ENCODE results near the gene TBXAS1.
"Not testable (repeated sequence)": the region's sequence is repeated elsewhere in the genome, so short reads cannot be mapped to it uniquely, and the experiment has no call there.

Gene TBXAS1

DNA sequence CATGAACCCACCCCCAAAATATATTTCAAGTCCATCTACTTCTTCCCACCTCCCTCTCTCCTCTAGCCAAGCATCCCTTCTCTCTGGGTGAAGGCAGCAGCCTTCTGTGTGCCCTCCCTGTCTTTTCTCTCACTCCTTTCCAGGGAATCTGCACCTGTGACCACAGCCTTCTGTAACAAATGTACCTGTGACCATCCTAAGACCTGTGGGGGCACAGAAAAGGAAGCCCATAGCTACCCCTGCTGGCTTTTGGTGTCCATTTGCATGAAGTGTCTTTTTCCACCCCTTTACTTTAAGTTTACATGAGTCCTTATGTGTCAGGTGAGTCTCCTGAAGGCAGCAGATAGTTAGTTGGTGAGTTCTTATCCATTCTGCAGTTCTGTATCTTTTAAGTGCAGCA lies 2.0 kb upstream of the TBXAS1 start:
- no peak for DNase-seq

DNA sequence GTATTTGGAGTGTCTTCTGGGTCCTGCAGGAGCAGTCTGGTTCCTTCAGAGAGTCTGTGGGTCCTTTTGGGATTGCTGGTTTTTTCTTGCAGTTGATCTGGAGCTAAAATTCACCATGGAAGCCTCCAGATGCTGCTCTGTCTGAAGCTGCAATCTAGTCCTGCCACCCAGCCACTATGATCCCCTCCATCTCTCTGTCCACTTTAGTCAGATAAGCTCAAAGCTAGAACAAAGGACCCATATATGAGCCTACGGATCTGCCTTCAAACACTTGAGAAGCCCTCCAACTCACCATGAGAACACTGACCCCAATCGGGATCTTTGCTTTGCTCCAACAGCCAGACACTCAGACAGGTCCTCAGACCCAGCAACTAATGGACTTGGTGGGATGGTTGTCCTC lies 618 bp upstream of the TBXAS1 start:
- no peak for DNase-seq

DNA sequence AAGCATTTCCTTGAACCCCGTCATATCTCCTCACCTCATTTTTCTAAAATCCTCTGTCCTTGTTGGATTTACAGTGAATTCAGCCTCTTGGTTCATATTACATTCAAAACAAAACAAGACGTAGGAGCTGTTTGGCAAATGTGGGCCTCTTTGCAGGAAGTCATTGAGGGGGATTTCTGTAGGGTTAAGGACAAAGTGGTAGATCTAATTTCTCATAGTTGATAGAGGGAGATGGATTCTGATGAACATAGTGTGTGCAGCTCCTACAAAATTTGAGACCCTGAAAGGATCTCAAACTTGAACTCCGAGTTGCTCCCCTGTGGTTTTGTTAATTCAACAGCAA lies 682 bp downstream of the TBXAS1 start:
- no peak for DNase-seq

DNA sequence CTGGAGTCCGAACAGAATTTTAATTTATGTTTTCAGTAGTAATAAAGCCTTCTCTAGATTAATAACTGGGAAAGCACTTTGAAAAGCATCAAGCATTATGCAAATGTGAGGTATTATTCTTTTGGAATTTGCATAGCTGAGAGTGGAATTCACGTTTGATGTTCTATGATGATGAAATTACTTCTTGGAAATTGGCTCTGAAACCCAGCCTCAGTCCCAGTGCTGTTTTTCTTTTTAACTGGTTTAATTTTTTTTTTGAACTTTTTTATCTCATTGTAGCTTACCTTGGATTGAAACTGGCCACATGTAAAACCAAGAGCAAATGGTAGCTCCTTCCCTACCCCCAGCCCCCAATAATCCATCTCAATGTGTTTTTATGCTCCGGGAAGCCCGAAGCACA lies 1.2 kb downstream of the TBXAS1 start:
- DNase-seq: no peak

DNA sequence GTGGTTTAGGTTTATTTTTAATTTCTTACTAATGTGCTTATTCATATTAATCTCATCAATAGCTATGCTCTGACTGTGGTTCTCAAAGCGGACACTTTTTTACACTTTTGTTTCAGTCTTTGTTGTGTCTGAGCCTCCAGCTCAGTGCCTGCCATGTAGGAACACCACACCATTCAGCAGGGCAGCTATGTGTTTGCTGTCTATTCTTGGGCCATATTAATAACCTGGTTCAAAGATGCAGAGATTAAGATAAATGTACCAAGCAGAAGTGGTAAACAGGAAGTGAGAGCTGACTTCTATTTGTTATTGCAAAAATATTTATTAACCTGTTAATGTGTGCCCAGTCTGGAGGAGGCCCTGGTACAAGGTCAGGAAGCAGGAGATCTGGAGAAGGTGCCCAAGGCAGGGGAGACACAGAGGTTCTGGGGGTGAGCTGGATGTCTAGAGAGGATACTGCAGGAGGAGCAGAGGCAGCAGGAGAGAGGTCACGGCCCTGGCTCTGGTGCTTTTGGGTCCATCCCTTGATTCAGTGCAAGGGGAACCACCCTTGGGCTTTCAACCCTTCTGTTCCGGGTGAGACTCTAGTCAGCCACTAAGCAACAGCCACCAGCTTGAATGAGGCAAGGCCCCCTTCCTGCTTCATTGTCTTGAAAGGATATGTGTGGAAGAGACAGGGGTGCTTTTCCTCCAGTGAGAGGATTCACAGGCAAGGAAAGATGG lies 1.9 kb downstream of the TBXAS1 start:
- no peak for DNase-seq

DNA sequence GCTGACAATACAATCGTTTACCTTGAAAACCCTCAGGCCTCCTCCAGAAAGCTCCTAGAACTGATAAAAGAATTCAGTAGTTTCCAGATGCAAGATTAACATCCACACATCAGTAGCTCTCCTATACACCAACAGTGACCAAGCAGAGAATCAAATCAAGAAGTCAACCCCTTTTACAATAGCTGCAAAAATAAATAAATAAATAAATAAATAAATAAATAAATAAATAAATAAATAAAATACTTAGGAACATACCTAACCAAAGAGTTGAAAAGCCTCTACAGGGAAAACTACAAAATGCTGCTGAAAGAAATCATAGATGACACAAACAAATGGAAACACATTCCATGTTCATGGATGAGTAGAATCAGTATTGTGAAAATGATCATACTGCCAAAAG lies 6.8 kb downstream of the TBXAS1 start:
- not testable (repeated sequence) for DNase-seq

DNA sequence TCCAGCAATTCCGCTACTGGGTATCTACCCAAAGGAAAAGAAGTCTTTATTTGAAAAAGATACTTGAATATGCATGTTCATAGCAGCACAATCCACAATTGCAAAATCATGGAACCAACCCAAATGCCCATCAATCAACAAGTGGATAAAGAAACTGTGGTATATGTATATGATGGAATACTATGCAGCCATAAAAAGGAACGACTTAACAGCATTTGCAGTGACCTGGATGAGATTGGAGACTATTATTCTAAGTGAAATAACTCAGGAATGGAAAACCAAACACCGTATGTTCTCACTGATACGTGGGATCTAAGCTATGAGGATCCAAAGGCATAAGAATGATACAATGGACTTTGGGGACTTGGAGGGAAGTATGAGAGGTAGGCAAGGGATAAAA lies 8.2 kb downstream of the TBXAS1 start:
- not testable (repeated sequence) for DNase-seq

DNA sequence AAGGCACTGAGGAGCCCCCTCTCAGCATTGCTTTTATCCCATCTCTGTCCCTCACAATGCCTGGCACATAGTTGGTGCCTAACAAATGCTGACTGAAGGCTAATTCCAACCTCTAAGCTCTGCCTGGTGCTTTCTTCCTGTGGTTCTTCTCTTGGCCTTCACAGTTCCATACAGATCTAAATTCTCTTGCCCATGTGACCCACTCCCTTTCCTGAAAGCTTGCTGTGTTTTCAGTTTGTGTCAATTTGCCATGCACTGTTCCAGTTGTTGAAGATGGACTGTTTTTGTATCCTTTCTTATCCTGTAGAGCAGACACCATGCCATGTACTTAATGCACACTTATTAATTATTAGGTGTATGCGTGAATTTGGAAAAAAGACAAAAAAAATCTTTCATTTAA lies 9.2 kb downstream of the TBXAS1 start:
- no peak for DNase-seq

DNA sequence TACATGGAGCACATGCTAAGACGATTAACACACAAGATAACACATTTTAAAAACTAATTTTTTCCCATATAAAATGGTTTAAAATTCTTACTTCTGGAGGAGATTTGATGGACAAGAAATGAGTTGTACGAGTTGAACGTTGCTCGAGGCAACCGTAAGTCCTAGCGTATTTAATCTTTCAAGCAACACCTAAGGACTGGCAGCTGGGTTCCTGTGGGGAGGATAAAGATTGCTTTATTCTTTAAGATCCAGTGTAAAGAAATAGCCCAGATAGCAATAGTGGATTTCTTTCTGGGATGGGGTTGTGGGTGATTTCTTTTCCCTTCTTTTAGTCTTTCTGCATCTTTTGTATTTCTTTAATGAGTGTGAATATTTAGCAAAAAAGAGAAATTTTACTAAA lies 9.8 kb downstream of the TBXAS1 start:
- DNase-seq: no peak

DNA sequence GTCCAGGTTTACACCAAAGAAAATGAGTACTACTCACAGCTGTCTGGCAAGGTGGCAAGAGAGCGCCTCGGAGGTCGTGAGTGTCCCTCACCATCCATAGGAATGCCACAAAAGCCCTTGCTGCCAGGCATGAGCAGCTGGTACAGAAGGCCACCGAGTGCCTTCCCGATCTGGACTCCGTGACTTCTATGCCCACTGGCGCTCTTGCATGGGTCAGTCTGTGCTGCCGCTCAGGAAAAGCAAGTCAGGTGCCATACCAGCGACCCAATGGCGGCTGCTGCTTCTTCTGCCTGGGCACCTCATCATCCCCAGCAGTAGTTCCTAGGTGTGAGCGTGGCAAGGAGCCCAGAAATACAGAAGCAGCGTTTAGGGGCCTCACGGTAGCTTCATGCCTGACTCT lies 11.7 kb downstream of the TBXAS1 start:
- no peak for DNase-seq

DNA sequence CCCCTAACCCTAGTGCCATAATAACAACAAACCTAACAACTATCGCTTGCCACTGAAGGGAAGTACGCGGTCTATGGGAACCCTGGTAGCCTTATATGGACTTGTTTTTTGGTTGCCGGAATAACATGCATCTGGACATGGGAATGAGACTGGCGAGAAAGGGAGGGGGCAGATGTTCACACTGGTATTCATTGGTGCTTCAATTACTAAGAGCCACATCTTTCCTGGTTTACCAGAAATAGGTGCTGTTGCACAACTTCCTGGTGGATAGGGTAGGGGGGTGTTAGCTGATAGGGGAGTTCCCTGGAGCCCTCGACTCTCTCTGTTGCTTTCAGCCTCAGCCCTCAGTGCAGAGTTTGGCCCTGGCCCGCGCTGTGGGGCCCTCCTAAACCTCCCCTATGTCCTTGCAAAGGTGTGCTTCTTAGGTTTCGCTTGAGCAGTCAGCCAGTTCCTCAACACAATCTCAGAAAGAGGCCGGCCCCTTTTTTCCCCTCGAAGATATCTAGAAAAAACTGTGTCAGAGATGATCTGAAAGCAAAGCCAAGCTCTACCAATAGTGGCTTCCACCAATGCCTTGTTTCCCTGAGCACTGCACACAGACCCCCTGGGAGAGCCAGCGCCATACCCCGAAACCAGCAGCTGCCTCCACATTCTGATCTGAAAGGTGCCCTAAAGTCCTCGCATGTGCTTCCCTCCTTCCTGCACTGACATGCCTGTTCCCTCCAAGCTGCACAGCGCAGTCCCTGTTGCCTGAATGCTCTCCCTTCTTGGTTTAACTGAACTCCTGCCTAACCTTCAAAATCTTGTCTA lies 13.5 kb downstream of the TBXAS1 start:
- no peak for DNase-seq

DNA sequence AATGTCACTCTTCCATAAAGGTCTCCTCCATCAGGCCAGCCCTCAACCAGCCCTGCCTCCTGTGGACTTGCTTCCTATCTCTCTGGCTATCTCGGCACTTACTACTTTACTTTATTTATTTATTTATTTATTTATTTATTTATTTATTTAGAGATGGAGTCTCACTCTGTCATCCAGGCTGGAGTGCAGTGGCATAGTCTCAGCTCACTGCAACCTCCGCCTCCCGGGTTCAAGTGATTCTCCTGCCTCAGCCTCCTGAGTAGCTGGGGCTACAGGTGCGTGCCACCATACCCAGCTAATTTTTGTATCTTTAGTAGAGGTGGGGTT lies 14.1 kb downstream of the TBXAS1 start:
- DNase-seq: not testable (repeated sequence)

DNA sequence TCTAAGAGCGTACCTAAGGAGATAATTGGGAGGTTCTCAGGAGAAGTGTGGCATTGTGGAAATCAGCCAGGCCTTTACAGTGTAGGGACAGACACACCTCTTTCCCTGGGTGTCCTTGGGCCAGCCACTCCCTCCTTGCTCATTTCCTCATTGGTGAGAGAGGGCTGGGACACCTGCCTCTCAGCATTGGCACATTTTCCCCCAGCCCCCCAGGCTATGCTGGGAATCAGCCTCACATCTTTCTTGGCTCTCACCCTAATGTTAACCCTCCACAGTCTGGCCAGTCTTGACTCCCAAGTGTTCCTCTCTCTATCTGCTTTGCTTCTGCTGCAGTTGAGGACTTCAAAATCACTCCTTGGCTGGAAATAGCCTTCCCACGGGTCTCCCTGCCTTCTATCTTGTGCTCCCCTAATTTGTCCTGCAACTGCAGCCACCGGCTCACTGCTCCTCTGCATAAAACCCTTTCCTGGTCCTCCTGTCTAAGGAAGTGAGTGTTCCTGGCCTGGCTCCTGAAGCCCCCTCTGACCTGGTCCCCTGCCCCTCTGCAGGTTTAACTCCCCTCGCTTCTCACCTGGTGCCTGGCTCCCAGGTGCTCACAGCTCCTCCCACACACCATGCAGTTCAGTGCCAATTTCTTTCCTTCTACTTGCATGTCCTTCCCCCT lies 15.8 kb downstream of the TBXAS1 start:
- no peak for DNase-seq

DNA sequence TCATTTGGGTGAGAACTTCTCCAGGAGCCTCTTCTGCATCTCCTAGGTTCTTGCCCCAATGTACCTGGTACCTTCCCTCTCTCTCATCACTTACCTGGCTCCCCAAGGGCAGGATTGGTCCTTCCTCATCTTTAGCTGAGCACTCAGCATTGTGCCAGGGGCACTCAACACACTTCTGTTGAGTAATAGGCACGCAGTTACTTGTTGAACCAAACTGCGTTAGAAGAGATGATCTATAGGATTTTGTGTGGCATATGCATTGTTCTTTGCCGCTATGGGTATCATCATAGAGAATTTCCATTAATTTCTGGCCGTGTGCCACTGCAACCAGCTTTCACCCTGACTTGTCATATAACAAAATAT lies 16.4 kb downstream of the TBXAS1 start:
- DNase-seq: no peak

DNA sequence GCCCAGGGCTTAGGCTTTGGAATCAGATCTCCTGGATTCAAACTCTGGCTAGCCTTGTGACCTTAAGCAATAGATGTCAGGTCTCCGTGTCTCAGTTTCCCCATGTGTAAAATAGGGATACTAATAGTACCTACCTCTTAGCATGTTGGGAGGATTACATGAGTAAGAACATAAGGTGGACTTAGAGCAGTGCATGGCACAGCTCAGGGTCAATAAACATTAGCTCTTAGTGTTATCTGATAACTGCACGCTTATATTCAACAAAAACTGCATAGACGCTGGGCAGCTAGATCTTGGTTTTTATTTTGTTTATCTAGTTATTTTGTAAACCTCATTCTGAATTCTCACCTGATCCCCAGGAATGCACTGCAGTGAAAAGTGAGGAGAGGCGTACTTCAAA lies 17.2 kb downstream of the TBXAS1 start:
- DNase-seq: no peak

DNA sequence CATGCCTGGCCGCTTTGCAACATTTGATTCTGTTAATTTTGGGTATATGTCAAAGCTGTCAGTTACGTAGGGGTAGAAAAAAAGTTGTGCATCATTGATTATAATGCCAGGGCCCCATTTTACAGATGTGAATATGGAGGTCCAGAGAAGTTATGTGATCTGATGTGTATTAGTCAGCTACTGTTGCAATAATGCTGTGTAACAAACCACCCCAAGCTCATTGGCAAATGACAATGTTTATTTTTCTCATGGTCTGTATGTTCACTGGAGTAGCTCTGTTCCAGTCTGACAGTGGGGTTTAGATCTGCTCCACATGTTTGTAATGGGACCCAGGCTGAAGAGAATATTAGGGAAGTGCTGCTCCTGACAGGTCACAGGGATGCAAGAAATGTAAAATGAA lies 19.2 kb downstream of the TBXAS1 start:
- no peak for DNase-seq

DNA sequence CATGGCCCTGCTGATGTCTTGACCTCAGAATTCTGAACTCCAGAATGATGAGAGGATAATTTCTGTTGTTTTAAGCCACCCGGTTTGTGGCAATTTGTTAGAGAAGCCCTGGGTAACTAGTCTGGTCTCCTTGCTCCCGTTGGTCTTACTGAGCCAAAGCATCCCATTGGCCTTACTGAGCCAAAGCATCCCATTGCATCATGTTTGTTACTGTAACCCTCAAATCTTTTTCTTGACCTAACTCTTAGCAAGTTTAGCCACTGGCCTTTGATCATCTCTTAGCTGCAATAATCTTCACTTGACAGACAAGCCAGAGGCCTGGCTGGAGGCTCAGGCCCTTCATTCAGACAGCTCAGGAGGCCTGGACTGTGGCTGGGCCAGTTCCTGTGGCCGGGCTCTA lies 21.8 kb downstream of the TBXAS1 start:
- DNase-seq: no peak

DNA sequence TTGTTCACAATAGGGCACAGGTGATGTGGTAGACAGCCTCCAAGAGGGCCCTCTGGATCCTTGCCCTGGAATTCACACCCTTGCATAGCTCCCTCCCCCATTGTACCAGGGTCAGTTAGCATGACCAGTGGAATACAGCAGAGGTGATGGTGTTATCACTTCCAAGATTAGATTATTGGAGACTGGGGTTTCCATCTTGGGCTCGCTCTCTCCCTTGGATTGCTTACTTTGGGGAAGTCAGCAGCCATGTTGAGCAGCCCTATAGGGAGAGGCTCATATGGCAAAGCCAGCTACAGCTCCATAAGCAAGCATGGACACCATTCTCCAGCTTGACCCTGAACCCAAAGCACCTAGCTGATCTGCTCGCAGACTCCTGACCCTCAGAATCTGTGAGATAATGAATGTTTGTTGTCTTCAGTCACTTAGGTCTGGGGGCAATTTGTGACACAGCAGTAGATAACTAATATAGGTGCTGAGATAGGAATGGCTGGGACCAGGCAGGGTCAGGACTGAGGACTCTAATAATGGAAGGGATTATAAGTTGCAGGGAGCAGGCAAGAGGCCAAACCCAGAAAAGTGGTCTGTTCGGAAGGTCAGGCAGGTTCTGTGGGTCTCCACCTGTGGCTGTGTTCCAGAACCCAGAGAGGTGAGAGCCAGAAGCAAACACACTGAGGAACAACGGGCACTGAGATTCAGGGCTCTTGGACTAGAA lies 22.9 kb downstream of the TBXAS1 start:
- no peak for DNase-seq

DNA sequence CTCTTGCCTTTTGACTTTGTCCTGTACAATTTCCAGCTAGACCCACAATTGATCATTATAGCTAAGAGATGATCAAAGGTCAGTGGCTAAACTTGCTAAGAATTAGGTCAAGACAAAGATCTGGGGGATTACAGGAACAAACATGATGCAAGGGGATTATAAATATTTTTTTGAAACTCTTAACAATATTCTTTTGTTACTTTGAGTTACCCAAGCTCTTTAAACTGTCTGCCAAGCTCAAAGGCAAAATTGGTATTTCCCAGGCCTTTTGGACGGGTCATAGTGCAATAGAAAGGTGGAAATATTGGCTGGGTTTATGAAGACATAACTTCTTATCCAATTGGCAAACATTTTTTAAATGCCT lies 23.4 kb downstream of the TBXAS1 start:
- DNase-seq: no peak

DNA sequence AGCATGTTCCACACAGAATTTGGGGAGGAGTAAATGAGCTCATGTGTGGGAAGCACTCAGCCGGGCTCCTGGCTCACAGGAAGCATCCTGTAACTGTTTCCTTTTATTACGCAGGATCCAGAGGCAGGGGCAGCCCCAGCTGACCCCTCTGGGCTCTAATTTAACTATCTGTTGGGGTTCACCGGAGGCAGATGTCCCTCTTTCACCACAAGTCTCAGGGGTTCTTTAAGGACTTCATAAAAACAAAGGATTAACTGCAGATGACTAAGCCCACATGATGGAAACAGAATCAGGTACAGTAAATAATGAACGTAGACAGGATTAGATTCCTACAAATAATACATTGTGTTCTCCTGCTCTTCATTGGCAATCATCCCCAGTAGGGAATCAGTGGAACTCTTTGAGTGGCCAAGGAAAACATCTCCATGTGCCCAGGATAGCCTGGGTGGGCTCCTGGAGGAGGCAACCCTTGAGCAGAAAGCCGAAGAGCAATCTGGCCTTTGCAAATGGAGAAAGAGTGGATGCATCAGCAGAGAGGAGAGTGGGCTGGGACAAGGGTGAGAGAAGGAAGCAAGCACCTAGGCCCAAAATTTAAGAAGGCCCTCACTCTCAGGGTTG lies 24.6 kb downstream of the TBXAS1 start:
- DNase-seq: no peak

DNA sequence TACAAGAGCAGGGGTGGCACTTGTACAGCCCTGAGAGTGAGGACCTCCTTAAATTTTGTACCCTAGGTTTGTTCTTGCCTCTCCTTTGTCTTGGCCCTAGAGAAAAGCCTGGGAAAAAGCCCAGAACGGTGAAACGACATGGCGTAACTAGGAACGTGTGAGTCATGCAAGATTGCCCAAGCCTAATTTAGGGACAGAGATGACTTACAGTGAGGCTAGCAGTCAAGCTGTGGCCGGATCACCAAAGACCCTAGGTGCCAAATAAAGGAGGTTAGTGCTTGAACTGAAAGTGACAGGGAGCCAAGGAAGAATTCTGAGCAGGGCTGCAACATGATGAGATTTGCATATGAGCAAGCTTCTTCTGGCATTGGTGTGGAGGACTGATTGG lies 25.1 kb downstream of the TBXAS1 start:
- no peak for DNase-seq

DNA sequence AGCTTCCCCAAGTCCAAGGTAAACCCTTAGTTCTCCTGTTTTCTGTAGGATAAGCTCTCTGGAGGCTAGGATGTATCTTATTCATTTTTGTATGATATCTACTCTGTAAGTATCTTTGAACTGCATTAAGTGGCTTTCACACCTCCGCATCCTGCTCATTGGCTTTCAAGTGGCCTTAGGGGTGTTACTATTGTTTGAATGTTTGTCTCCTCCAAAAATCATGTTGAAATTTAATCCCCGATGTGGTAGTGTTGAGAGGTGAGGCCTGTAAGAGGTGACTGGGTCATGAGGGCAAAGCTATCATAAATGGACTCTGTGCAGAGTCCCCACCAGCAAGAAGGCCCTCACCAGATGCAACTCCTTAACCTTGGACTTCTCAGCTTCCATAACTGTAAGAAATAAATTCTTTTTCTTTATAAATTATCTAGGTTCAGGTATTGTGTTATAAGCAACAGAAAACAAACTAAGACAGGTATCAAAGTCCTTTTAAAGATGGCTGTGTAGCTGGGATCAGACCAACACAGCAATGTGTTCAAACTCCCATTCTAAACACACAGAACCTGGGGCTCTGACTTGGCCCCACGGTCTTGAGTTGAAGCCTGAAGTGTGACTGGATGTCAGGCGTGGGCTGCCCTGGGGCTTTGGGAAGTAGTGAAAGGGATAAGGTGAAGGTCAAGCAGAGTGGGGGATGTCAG lies 25.9 kb downstream of the TBXAS1 start:
- DNase-seq: no peak

Measured in effector CD4-positive, alpha-beta T cell (primary cell).